WERI-Rb-1 (cell line): ENCODE data around the gene SFT2D2.

Experiments
- DNase-seq: peaks from one replicate; pipeline ENCODE4 v3.0.0-alpha.2; 2020
- H3K27ac ChIP-seq: fragments of 250-450 bp; sonication (Bioruptor Pico); 2 replicates; pipeline ENCODE4 v1.5.1; 2020; ENCODE audit warnings: mild to moderate bottlenecking, moderate library complexity
- H3K27me3 ChIP-seq: fragments of 250-450 bp; sonication (Bioruptor Pico); 2 replicates; pipeline ENCODE4 v1.5.1; 2021; ENCODE audit warnings: mild to moderate bottlenecking, low read depth, moderate library complexity; ENCODE audit not compliant: insufficient read depth, severe bottlenecking
- H3K36me3 ChIP-seq: fragments of 250-450 bp; sonication (Bioruptor Pico); 2 replicates; pipeline ENCODE4 v1.5.1; 2020; ENCODE audit warnings: mild to moderate bottlenecking, moderate library complexity
- H3K4me3 ChIP-seq: 2 replicates; pipeline ENCODE4 v1.5.1; 2011; ENCODE audit warnings: low read depth, mild to moderate bottlenecking, control low read depth, low read length
- H3K9me3 ChIP-seq: fragments of 250-450 bp; sonication (Bioruptor Pico); 2 replicates; pipeline ENCODE4 v1.5.1; 2021; ENCODE audit warnings: mild to moderate bottlenecking, moderate library complexity; ENCODE audit not compliant: severe bottlenecking
- TF ChIP-seq, protein P1 (sequence below): IDR thresholded peaks from 2 replicates; pipeline ENCODE4 v1.5.1; 2011; ENCODE audit warnings: low read depth, mild to moderate bottlenecking, control low read depth, inconsistent platforms, low read length

SFT2D2 gene

DNA sequence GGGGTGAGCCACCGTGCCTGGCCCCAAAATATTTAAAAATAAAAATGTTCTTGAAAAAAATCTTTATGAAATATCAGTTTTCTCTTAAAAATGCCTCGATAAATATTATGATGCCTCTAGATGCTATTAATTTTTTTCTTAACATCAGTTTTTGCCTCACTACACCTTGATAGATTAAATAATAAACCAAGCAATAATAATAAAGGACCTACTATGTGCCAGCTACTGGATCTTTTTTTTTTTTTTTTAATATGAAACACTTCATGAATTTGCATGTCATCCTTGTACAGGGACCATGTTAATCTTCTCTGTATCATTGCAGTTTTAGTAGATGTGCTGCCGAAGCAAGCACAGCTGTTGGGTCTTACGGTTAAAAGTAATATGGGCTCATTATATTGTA is 37.3 kb downstream of the SFT2D2 start:
- H3K36me3 ChIP-seq: no peaks in the 10 kb centered on the region
- H3K4me3 ChIP-seq: no peak overlapping the region
- no peak for DNase-seq
- H3K9me3 ChIP-seq: no peaks in the 10 kb centered on the region
- no peaks in the 10 kb centered on the region for H3K27me3 ChIP-seq
- TF ChIP-seq, protein P1, sequence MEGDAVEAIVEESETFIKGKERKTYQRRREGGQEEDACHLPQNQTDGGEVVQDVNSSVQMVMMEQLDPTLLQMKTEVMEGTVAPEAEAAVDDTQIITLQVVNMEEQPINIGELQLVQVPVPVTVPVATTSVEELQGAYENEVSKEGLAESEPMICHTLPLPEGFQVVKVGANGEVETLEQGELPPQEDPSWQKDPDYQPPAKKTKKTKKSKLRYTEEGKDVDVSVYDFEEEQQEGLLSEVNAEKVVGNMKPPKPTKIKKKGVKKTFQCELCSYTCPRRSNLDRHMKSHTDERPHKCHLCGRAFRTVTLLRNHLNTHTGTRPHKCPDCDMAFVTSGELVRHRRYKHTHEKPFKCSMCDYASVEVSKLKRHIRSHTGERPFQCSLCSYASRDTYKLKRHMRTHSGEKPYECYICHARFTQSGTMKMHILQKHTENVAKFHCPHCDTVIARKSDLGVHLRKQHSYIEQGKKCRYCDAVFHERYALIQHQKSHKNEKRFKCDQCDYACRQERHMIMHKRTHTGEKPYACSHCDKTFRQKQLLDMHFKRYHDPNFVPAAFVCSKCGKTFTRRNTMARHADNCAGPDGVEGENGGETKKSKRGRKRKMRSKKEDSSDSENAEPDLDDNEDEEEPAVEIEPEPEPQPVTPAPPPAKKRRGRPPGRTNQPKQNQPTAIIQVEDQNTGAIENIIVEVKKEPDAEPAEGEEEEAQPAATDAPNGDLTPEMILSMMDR: no peak
- H3K27ac ChIP-seq: no peak overlapping the region

DNA sequence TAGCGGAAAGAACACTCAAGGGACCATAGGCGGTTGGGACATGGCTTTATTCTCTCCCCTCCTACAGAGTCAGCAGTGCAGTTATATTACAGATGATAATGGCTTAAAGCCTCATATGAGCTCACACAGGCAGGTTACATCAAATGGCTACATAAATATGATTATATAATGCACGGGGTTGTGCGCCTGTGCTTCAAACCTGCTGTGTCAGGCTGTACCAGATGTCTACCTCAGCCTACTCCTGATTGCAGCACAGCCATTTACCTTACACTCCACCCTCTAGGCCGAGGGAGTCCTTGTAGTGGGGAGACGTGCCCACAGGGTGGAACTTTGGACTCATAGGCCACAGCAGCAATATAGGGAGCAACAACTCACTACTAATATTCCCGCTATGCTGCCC is 38.5 kb downstream of the SFT2D2 start:
- Histone ChIP-seq H3K4me3 (no peak overlapping the region), H3K36me3 (no peaks in the 10 kb centered on the region), H3K27me3 (no peaks in the 10 kb centered on the region), H3K27ac (no peak overlapping the region), H3K9me3 (no peaks in the 10 kb centered on the region)
- TF ChIP-seq, protein P1: no peak
- DNase-seq: no peak

DNA sequence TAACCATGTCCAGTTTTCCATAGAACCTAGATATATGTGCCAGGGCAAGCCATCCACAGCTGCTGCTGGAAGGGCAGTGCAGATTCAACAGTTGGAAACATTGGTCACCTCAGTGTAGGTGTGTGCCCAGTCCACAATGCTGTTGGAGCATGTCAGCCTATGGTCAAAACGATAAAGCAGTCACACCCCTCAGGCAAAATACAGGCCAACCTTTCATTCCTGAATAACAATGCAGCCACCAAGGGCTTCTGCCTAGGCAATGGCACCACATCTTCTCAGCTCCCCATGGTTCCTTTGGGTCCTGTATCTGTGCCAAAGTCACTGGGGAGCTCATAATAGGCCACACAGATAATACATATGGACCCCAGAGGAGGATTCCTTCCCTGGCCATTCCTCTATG is 39.8 kb downstream of the SFT2D2 start:
- Histone ChIP-seq H3K27ac (no peak overlapping the region), H3K4me3 (no peak overlapping the region), H3K36me3 (no peaks in the 10 kb centered on the region), H3K9me3 (no peaks in the 10 kb centered on the region), H3K27me3 (no peaks in the 10 kb centered on the region)
- no peak for DNase-seq
- TF ChIP-seq, protein P1: no peak

DNA sequence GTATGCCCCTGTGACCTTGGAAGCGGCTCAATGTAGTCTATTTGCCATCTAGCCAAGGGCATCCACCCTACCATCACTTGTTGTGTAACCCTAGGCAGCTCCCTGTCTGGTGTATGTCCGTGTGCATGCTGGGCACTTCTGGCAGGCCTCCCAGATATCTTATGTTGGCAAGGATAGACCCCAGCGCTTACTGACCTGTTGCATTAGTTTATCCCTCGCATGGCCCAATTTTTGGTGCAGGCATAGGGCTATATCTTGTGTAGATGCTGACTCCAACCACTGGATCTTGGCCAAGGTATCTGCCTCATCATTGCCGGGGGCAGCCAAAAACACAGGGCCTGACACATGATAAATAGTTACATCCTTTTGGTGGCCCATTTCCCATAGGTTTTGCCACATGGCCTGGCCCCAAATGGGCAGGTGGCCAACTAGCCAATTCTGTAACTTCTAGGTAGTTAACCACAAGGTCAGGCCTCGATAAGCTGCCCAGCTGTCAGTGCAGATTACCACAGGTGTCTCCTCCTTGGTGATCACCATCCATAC is 40.9 kb downstream of the SFT2D2 start:
- Histone ChIP-seq H3K4me3 (no peak overlapping the region), H3K36me3 (no peaks in the 10 kb centered on the region), H3K27ac (no peak overlapping the region), H3K27me3 (no peaks in the 10 kb centered on the region), H3K9me3 (no peaks in the 10 kb centered on the region)
- TF ChIP-seq, protein P1: no peak
- no peak for DNase-seq

DNA sequence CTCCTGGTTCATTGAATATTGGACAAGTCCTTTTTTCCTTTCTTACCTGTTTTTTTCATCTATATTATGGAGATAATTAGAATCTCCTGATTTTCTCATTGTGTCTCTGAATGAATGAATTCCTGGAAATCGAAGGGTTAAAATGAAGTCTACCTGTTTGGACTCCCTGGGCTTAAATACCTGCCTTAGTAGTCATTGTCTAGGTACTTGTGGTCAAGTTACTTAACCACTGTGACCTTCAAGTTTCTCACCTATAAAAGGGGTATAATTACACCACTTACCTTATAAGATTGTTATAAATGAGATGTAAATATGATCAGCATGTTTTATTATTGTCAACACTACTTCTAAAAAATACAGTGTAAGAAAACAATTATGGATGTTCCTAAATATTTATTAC is 45.8 kb downstream of the SFT2D2 start:
- H3K4me3 ChIP-seq: no peak overlapping the region
- no peaks in the 10 kb centered on the region for H3K9me3 ChIP-seq
- no peak overlapping the region for H3K27ac ChIP-seq
- no peaks in the 10 kb centered on the region for H3K36me3 ChIP-seq
- no peak for DNase-seq
- TF ChIP-seq, protein P1: no peak
- H3K27me3 ChIP-seq: no peaks in the 10 kb centered on the region

DNA sequence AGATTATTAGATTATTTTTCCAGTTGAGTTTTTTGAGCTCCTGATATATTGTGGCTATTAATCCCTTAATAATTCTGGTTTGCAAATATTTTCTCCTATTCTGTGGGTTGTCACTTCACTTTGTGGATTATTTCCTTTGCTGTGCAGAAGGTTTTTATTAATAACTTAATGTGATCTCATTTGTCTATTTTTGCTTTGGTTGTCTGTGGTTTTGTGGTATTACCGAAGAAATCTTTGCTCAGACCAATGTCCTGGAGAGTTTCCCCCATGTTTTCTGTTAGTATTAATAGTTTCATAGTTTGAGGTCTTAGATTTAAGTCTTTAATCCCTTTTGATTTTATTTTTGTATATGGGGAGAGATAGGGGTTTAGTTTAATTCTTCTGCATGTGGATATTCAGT is 47.8 kb downstream of the SFT2D2 start:
- DNase-seq: no peak

More for the DNA sequence above, 47.8 kb downstream of the SFT2D2 start:
- TF ChIP-seq, protein P1: no peak
- Histone ChIP-seq H3K4me3 (no peak overlapping the region), H3K9me3 (no peaks in the 10 kb centered on the region), H3K36me3 (no peaks in the 10 kb centered on the region), H3K27me3 (no peaks in the 10 kb centered on the region), H3K27ac (no peak overlapping the region)
